Mesothelial cell of epicardium (in vitro differentiated cells): ENCODE measurements around the gene SLC36A3. TPM values are rescaled to one million over a fixed set of nuclear protein-coding genes. Genes with fewer than 3 reads are reported as not detected.

Experiments used
- DNase-seq, 2 experiments: peaks; one replicate each; pipeline ENCODE4 v3.0.0; 2021; ENCODE audit warnings: low spot score in 2 of 2; ENCODE audit not compliant: unreplicated experiment in 2 of 2
- H3K27ac Mint-ChIP-seq: 2 replicates; pipeline ENCODE4 v1.8.0; 2021; ENCODE audit warnings: mixed read lengths
- H3K27me3 Mint-ChIP-seq: 2 replicates; pipeline ENCODE4 v1.8.0; 2021; ENCODE audit warnings: low read depth, mixed read lengths
- H3K36me3 Mint-ChIP-seq: 2 replicates; pipeline ENCODE4 v1.8.0; 2021; ENCODE audit warnings: mixed read lengths
- H3K4me1 Mint-ChIP-seq: 2 replicates; pipeline ENCODE4 v1.8.0; 2021; ENCODE audit warnings: mixed read lengths
- H3K4me3 Mint-ChIP-seq: 2 replicates; pipeline ENCODE4 v1.8.0; 2021; ENCODE audit warnings: mild to moderate bottlenecking, moderate library complexity, mixed read lengths
- H3K9me3 Mint-ChIP-seq: 2 replicates; pipeline ENCODE4 v1.8.0; 2021; ENCODE audit warnings: mixed read lengths
- total RNA-seq: library from RNA; stranded (reverse); gene quantifications from 3 replicates; pipeline ENCODE4 v1.2.1, GENCODE V29; 2021
- TF ChIP-seq, protein P1 (sequence below): fragments of 200-600 bp; sonication (generic); IDR thresholded peaks from one replicate; pipeline ENCODE4 v1.5.0; 2021; ENCODE audit warnings: antibody characterized with exemption; ENCODE audit not compliant: unreplicated experiment

SLC36A3 gene
- not detected in 3 replicates for total RNA-seq

DNA sequence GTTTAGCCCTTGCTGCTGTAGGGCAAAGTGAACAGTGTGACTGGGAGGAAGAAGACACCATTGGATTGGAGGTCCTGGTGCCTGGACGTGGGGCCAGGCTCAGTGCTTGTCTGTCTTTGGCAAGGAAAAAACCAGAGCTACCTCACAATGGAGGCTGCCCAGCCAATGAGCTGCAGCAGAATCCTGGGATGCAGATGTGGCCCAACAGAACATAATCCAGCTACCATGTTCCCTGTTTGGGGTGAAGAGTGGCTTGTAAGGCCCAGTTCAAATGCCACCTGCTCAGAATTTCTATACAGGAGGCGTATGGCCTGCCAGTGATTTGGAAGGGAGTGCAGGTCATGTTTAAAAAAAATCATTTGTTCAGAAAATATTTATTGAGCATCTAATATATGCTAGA lies at the start of gene SLC36A3:
Gene SLC36A3 (minus strand): TSS at position 101 of the 400 bp plus-strand sequence. CDS start 412 bp downstream, outside the sequence.
- H3K27ac Mint-ChIP-seq = no peak within 1 kb of the TSS
- no peaks in the 10 kb centered on the region for H3K9me3 Mint-ChIP-seq
- peaks cover 5% of the 10 kb centered on the region for H3K4me1 Mint-ChIP-seq
- peaks cover 8% of the 10 kb centered on the region for H3K27me3 Mint-ChIP-seq
- DNase-seq = no peak
- H3K36me3 Mint-ChIP-seq = no peaks in the 10 kb centered on the region
- TF ChIP-seq, protein P1, sequence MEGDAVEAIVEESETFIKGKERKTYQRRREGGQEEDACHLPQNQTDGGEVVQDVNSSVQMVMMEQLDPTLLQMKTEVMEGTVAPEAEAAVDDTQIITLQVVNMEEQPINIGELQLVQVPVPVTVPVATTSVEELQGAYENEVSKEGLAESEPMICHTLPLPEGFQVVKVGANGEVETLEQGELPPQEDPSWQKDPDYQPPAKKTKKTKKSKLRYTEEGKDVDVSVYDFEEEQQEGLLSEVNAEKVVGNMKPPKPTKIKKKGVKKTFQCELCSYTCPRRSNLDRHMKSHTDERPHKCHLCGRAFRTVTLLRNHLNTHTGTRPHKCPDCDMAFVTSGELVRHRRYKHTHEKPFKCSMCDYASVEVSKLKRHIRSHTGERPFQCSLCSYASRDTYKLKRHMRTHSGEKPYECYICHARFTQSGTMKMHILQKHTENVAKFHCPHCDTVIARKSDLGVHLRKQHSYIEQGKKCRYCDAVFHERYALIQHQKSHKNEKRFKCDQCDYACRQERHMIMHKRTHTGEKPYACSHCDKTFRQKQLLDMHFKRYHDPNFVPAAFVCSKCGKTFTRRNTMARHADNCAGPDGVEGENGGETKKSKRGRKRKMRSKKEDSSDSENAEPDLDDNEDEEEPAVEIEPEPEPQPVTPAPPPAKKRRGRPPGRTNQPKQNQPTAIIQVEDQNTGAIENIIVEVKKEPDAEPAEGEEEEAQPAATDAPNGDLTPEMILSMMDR = no peak
- H3K4me3 Mint-ChIP-seq = no peak within 1 kb of the TSS

DNA sequence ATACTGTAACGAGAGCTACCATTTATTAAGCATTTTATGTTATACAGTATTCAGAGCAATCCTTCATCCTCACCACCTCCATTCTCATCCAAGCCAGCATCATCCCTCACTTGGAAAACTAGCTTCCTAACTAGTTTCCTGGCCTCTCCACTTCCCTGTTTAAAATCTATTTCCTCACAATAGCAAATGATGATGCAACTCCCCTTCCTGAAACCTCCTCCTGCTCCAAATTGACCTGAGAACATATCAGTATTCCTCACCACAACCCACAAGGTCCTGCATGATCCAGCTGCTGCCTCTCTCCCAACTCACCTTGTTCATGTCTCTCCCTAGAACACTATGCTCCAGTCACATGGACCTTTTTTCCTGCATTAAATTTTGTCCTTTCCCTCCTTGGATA lies 48.1 kb upstream of the SLC36A3 start:
- Mint-ChIP-seq H3K27me3 (peaks cover 17% of the 10 kb centered on the region), H3K36me3 (no peaks in the 10 kb centered on the region), H3K4me1 (peaks cover 7% of the 10 kb centered on the region), H3K9me3 (no peaks in the 10 kb centered on the region), H3K4me3 (no peak overlapping the region), H3K27ac (no peak overlapping the region)
- TF ChIP-seq, protein P1 = no peak
- DNase-seq = no peak

DNA sequence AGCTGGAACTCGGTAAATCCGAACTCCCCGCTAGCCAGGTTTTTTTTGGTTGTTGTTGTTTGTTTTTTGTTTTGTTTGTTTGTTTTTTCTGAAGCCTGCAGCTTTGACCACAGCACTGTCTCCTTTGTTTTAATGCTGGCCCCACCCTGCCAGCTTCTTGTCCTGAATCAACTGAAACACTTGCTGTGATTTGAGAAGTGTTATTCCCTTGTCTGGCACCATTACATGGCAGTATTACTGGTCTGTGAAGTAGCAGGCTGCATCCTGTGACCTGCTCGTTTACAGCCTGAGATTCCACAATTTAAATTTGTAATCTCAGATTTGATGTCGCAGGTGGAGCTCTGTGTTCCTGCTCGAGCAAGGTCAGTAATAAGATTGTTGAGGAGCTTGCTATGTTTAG lies 45.2 kb upstream of the SLC36A3 start:
- H3K4me1 Mint-ChIP-seq = peaks cover 7% of the 10 kb centered on the region
- H3K36me3 Mint-ChIP-seq = no peaks in the 10 kb centered on the region
- no peak for DNase-seq
- H3K9me3 Mint-ChIP-seq = no peaks in the 10 kb centered on the region
- no peak overlapping the region for H3K27ac Mint-ChIP-seq
- no peak overlapping the region for H3K4me3 Mint-ChIP-seq
- peaks cover 32% of the 10 kb centered on the region for H3K27me3 Mint-ChIP-seq
- TF ChIP-seq, protein P1 = no peak

DNA sequence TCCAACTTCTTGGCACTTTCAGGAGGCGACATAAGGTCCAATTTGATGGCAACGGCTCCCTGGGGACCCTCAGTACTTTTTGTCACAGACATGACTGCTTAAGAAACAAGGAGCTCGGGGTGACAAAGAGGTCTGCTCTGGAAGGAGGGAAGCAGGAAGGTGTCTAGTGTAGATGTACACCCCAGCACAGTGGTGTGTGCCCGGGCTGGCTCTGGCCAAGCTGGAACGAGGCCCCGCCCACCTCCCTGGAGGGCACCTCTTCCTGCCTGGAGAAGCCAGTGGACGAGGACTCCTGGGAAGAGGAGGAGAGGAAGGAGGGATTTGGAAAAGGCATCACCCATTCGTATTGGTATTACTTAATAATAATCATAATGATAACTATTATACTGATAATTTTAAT lies 43.8 kb upstream of the SLC36A3 start, which contains the start of gene SLC36A2:
Gene SLC36A2 (minus strand): TSS at position 191 of the 400 bp plus-strand sequence. CDS start 99 bp downstream, at position 92.
- peaks cover 43% of the 10 kb centered on the region for H3K27me3 Mint-ChIP-seq
- no peak within 1 kb of the TSS for H3K4me3 Mint-ChIP-seq
- H3K9me3 Mint-ChIP-seq = no peaks in the 10 kb centered on the region
- peaks cover 7% of the 10 kb centered on the region for H3K4me1 Mint-ChIP-seq
- TF ChIP-seq, protein P1 = no peak
- no peaks in the 10 kb centered on the region for H3K36me3 Mint-ChIP-seq
- no peak for DNase-seq
- H3K27ac Mint-ChIP-seq = no peak within 1 kb of the TSS

DNA sequence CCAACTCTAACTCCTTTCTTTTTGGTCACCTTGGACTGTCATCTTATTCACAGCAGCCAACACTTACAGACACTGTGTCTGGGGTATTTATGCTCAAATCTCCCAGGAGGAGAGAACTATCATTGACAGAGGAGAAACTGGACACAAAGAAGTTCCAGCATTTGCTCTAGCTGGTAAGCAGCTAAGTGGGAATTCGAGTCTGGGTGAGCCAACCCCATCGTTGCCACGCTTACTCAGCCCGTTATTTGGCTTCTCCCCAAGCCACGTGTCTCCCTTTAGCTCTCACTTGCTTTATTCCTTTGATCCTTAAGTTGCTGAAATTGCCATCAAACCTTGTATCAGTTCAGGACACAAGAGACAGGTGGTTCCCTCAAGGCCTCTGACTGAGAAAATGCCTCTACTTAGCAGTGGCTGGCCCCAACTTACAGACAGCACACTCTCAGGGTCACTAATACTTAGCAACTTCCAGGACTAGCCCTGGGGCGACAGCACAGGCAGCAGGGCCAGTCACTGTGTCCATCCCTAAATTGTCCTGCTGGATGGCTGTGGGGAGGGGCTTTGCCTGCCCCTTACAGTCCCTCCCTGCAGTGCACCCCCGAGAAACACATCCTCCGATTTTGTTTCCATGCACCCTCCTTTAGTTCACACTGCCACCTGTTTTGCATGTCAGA lies 42.4 kb upstream of the SLC36A3 start:
- H3K9me3 Mint-ChIP-seq = no peaks in the 10 kb centered on the region
- H3K27ac Mint-ChIP-seq = no peak overlapping the region
- peaks cover 47% of the 10 kb centered on the region for H3K27me3 Mint-ChIP-seq
- no peak for DNase-seq
- H3K36me3 Mint-ChIP-seq = no peaks in the 10 kb centered on the region
- peaks cover 7% of the 10 kb centered on the region for H3K4me1 Mint-ChIP-seq
- TF ChIP-seq, protein P1 = no peak
- H3K4me3 Mint-ChIP-seq = no peak overlapping the region
